Retinal pigment epithelial cell (primary cell): ENCODE data around the gene ASCL4.

Experiments used
- DNase-seq: peaks from one replicate; pipeline ENCODE4 v3.0.0-alpha.2; 2010; ENCODE audit warnings: low read depth
- H3K4me3 ChIP-seq: 2 replicates; pipeline ENCODE4 v1.5.1; 2011; ENCODE audit warnings: mild to moderate bottlenecking, low read length, control low read depth, moderate library complexity
- CTCF ChIP-seq: conservative IDR thresholded peaks from 2 replicates; pipeline ENCODE4 v1.5.1; 2011; ENCODE audit warnings: low read depth, low read length, control low read depth, inconsistent platforms

The ASCL4 gene

DNA sequence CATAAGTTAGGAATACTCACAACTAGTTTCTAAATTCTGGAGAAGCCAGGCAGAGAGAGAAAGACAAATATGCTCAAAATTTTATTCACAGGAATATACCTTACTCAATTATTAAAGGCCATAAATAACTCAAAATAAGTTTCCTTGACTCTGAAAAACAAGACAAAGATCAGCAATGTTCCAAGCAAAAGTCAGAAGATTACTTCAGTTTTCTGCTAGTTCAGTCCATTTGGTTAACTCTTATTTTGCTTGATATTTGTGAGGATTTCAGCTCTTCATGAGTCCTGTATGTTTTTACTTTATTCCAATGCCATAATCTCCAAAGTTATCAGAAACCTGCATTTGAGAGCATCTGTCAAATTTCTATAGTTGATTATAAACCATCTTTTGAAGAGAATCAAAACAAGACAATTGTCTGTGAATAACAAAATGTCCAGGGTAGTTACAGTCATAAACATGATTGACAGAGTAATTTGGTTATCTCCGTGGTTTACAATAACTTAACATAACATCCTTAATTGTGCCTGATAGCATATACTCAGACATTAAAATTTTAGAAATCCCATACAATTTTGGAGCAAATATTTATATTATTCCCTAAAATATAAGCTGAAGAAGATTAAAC is 17.1 kb downstream of the ASCL4 start:
- no peak for DNase-seq
- TF ChIP-seq CTCF: no peak
- H3K4me3 ChIP-seq: no peak overlapping the region

DNA sequence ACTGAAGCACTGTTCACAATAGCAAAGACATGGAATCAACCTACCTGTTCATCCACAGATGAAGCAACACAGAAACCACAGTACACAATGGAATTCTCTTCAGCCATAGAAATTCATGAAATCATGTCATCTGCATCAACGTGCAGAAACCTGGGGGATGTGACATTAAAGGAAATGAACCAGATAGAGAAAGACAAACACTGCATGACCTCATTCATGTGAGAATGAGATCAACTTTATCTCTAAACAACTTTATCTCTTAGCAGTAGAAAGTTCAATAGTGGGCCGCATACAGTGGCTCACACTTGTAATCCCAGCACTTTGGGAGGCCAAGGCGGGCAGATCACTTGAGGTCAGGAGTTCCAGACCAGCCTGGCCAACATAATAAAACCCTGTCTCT is 19.9 kb downstream of the ASCL4 start:
- H3K4me3 ChIP-seq: no peak overlapping the region
- TF ChIP-seq CTCF: no peak
- no peak for DNase-seq

- H3K4me3 ChIP-seq: no peak overlapping the region
- DNase-seq: no peak
- no peak for TF ChIP-seq CTCF
Measured at GRCh38 chr12:107798580-107798979, 24.1 kb downstream of the ASCL4 start.

DNA sequence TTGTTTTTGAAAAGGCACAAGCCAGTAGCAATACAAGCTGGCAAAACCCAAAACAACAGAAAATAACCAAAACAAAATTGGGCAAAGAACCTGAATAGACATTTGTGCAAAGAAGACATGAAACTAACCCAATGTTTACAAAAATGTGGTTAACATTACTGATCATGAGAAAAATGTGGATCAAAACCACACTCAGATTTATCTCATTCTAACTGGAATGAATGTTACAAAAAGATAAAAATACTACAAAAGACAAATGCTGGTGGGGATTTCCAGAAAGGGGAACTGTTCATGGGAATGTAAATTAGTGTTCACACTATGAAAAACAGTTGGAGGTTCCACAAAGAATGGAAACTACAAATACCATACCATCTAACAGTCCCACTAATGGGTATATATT is 26.6 kb downstream of the ASCL4 start:
- H3K4me3 ChIP-seq: no peak overlapping the region
- no peak for DNase-seq
- no peak for TF ChIP-seq CTCF

GRCh38 chr12:107803092-107803491 is 28.6 kb downstream of the ASCL4 start:
- no peak for TF ChIP-seq CTCF
- H3K4me3 ChIP-seq: no peak overlapping the region
- DNase-seq: no peak

DNA sequence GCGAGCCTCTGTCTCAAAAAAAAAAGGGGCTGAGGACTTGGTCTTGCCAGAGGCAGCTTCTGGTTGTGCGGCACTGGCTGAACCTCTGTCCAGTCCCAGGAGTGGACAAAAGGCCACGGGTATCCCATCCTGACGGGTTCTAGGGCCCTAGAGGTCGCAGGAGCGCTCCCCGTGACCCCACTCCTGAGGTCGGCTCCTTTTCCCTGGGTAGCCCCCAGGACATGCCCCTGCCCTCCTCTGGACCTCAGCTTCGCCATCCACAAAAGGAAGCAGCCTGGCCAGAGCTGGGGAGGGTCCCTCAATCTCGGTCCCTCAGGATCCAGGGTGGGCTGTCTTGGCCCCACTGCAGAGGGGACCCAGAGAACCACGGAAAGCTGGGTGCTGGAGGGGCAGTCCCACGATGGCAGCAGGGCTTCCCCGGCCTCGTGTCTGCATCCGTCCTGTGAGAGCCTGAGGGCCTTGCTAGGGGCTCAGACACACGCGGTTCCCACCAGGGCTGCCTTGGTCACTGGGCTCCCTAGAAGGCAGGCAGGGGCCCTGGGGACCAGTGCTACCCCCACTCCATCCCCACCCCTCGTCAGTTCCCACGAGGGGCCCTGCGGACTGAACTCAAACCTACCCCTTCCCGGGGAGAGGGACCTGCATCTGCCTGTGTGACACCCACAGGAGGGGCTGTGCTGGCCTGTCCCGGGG is 31.1 kb downstream of the ASCL4 start:
- TF ChIP-seq CTCF: no peak
- no peak for DNase-seq
- H3K4me3 ChIP-seq: no peak overlapping the region
